GM12878 (cell line): ENCODE results near the gene CNDP1. TPM values are rescaled to one million over a fixed set of nuclear protein-coding genes. Genes with fewer than 3 reads are reported as not detected.
A peak's percentile ranks its signal among the peaks of the same experiment; 100 is the strongest.

ENCODE experiments used
- ATAC-seq: fragments of 200-7000 bp; cut with Tn5 transposase; 3 replicates; pipeline ENCODE4 v1.9.1; 2020; ENCODE audit warnings: mild to moderate bottlenecking, moderate library complexity
- BruUV-seq: library from RNA; stranded (reverse); fragments of 400-500 nt; replicated peaks from 2 replicates; lab custom pipeline; 2021; lab: Mats Ljungman, UMichigan
- CTCF ChIA-PET: fragments of 300-600 bp; sonication (Branson Sonifier 250); formaldehyde crosslinking; extraction: SDS; loops from one replicate; lab custom pipeline; 2021; ENCODE audit warnings: inconsistent platforms; lab: Yijun Ruan, JAX
- POLR2A ChIA-PET: fragments of 350-600 bp; formaldehyde crosslinking; extraction: SDS; loops from one replicate; lab custom pipeline; 2021; ENCODE audit warnings: inconsistent platforms; lab: Charles Lee
- RAD21 ChIA-PET: fragments of 300-600 bp; sonication (Branson Sonifier 250); formaldehyde crosslinking; loops from one replicate; lab custom pipeline; 2023; ENCODE audit warnings: antibody characterized with exemption; ENCODE audit not compliant: unreplicated experiment; lab: Charles Lee
- SMC1A ChIA-PET: fragments of 300-600 bp; sonication (Branson Sonifier 250); formaldehyde crosslinking; loops from one replicate; lab custom pipeline; 2023; ENCODE audit not compliant: unreplicated experiment, uncharacterized antibody; lab: Charles Lee
- DNase-seq: peaks from one replicate; pipeline ENCODE4 v3.0.0-alpha.2; 2011; ENCODE audit warnings: low read depth, low spot score
- FAIRE-seq: peaks from 3 replicates; lab custom pipeline; 2011; peaks lifted over from hg19 to GRCh38; lab: Jason Lieb, UNC
- H2AFZ ChIP-seq: 2 replicates; pipeline ENCODE4 v1.6.0; 2011; ENCODE audit warnings: low read depth, low read length, control low read depth; ENCODE audit not compliant: control insufficient read depth
- H3K27ac ChIP-seq: 2 replicates; pipeline ENCODE4 v1.5.1; 2011; ENCODE audit warnings: control low read depth; ENCODE audit not compliant: control insufficient read depth, insufficient read depth
- H3K27me3 ChIP-seq, 2 experiments: replicated peaks in 1 of 2; 2 replicates each; pipeline versions ENCODE4 v1.6.0 to v1.6.1; 2011; ENCODE audit warnings: low read length in 1 of 2; ENCODE audit not compliant: control insufficient read depth in 2 of 2, insufficient read depth in 2 of 2
- H3K36me3 ChIP-seq, 2 experiments: 2 replicates each; pipeline ENCODE4 v1.5.1; 2011; ENCODE audit warnings: low read length in 1 of 2; ENCODE audit not compliant: control insufficient read depth in 2 of 2, insufficient read depth in 2 of 2
- H3K4me1 ChIP-seq: 2 replicates; pipeline ENCODE4 v1.6.1; 2011; ENCODE audit warnings: mild to moderate bottlenecking, low read length, moderate library complexity, mixed read lengths; ENCODE audit not compliant: control insufficient read depth, insufficient read depth
- H3K4me2 ChIP-seq: 2 replicates; pipeline ENCODE4 v1.6.0; 2011; ENCODE audit warnings: control low read depth; ENCODE audit not compliant: control insufficient read depth, insufficient read depth
- H3K4me3 ChIP-seq: fragments of 200-600 bp; sonication (generic); 2 replicates; pipeline ENCODE4 v1.5.1; 2016
- H3K79me2 ChIP-seq: 2 replicates; pipeline ENCODE4 v1.6.0; 2011; ENCODE audit warnings: low read length; ENCODE audit not compliant: control insufficient read depth, insufficient read depth
- H3K9ac ChIP-seq: 2 replicates; pipeline ENCODE4 v1.8.0; 2011; ENCODE audit warnings: low read length, control low read depth, mixed read lengths; ENCODE audit not compliant: control insufficient read depth, insufficient read depth
- H3K9me3 ChIP-seq: replicated peaks from 3 replicates; pipeline ENCODE4 v1.5.1; 2011; ENCODE audit warnings: mild to moderate bottlenecking, low read length; ENCODE audit not compliant: control insufficient read depth, insufficient read depth
- H4K20me1 ChIP-seq: 2 replicates; pipeline ENCODE4 v1.6.0; 2011; ENCODE audit not compliant: control insufficient read depth, insufficient read depth
- IKZF2 ChIP-seq, 2 experiments: fragments of 450-650 bp; IDR thresholded peaks; 2 replicates each; pipeline ENCODE4 v1.6.1; 2017; ENCODE audit warnings: mild to moderate bottlenecking in 2 of 2, moderate library complexity in 2 of 2
- KDM1A ChIP-seq: fragments of 200-600 bp; sonication (generic); IDR thresholded peaks from 2 replicates; pipeline ENCODE4 v1.6.1; 2016; ENCODE audit warnings: borderline replicate concordance
- RAD21 ChIP-seq: IDR thresholded peaks from 2 replicates; pipeline ENCODE4 v1.6.1; 2011; ENCODE audit warnings: mild to moderate bottlenecking, low read depth, low read length, moderate library complexity; ENCODE audit not compliant: insufficient read depth
- WGBS: methylation state at CpG from one replicate; pipeline ENCODE4 v1.1.6; 2016; ENCODE audit warnings: low lambda C conversion rate; ENCODE audit not compliant: insufficient replicate concordance, insufficient coverage; ENCODE audit errors: missing lambda C conversion rate; 5-methylcytosine and 5-hydroxymethylcytosine counted together
- in situ Hi-C: fragments of 300-500 bp; cut with MboI; formaldehyde crosslinking; loops from 9 replicates; pipeline ENCODE4 v1.14.3; 2018; ENCODE audit warnings: mixed read lengths
- intact Hi-C: fragments of 100-400 bp; cut with micrococcal nuclease; formaldehyde crosslinking; loops from one replicate; pipeline ENCODE4 v1.14.2; 2022; ENCODE audit not compliant: unreplicated experiment
- polyA plus RNA-seq, 11 experiments: library from polyadenylated mRNA; depleted of rRNA in 4 of 11; unstranded in 6 of 11; stranded (reverse) in 5 of 11; fragments of >200 nt; fragmentation: Nextera tagmentation in 4 of 11; fragmentation: Illumina TruSeq in 1 of 11; extraction: Ambion mirVana in 4 of 11; extraction: Trizol in 1 of 11; gene quantifications; 1 replicate in 1 of 11; 2 replicates in 10 of 11; pipeline versions ENCODE4 v1.2.1 to v1.2.3, GENCODE V29; 2011 to 2016; ENCODE audit warnings: inconsistent platforms in 2 of 11, missing spikeins in 2 of 11, low read depth in 1 of 11
- total RNA-seq, 4 experiments: library from RNA; depleted of rRNA in 3 of 4; stranded (reverse); fragments of >200 nt in 3 of 4; fragmentation: Illumina TruSeq in 1 of 4; extraction: Trizol in 1 of 4; gene quantifications; 2 replicates each; pipeline versions ENCODE4 v1.2.1 to v1.2.3, GENCODE V29; 2013 to 2021
- TF ChIP-seq, protein P1 (sequence below): IDR thresholded peaks from 2 replicates; pipeline ENCODE4 v1.6.1; 2012; ENCODE audit warnings: improper control_type of control experiment, low read depth, low read length; ENCODE audit not compliant: insufficient replicate concordance

CNDP1 gene
- total and polyA plus RNA-seq, 10 of the 15 experiments (the other 5 are each of a cell fraction or from before 2014, with no cell fraction given), result 0.04 to 0.05 TPM; not detected in 8

DNA sequence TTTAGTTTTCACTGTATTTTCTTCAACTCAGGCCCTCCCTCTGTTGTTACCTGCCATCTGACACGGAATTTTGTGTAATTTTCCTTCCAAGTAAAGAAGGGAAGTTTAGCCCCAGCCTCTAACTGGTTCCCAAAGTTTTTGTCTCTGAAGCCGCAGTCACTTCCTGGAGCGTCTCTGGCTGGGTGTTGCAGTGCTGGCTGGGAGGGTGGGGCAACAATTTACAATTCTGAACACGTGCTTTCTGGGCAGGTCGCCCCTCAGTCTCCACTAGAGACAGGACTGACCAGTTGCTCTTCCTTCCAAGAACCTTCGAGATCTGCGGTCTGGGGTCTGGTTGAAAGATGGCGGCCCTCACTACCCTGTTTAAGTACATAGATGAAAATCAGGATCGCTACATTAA is 34.7 kb upstream of the CNDP1 start (continued):
- TF ChIP-seq, protein P1, sequence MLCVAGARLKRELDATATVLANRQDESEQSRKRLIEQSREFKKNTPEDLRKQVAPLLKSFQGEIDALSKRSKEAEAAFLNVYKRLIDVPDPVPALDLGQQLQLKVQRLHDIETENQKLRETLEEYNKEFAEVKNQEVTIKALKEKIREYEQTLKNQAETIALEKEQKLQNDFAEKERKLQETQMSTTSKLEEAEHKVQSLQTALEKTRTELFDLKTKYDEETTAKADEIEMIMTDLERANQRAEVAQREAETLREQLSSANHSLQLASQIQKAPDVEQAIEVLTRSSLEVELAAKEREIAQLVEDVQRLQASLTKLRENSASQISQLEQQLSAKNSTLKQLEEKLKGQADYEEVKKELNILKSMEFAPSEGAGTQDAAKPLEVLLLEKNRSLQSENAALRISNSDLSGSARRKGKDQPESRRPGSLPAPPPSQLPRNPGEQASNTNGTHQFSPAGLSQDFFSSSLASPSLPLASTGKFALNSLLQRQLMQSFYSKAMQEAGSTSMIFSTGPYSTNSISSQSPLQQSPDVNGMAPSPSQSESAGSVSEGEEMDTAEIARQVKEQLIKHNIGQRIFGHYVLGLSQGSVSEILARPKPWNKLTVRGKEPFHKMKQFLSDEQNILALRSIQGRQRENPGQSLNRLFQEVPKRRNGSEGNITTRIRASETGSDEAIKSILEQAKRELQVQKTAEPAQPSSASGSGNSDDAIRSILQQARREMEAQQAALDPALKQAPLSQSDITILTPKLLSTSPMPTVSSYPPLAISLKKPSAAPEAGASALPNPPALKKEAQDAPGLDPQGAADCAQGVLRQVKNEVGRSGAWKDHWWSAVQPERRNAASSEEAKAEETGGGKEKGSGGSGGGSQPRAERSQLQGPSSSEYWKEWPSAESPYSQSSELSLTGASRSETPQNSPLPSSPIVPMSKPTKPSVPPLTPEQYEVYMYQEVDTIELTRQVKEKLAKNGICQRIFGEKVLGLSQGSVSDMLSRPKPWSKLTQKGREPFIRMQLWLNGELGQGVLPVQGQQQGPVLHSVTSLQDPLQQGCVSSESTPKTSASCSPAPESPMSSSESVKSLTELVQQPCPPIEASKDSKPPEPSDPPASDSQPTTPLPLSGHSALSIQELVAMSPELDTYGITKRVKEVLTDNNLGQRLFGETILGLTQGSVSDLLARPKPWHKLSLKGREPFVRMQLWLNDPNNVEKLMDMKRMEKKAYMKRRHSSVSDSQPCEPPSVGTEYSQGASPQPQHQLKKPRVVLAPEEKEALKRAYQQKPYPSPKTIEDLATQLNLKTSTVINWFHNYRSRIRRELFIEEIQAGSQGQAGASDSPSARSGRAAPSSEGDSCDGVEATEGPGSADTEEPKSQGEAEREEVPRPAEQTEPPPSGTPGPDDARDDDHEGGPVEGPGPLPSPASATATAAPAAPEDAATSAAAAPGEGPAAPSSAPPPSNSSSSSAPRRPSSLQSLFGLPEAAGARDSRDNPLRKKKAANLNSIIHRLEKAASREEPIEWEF, result no peak

- Histone ChIP-seq H3K9ac (peak overlapping the region; percentile 60), H3K79me2 (peaks cover 60% of the 10 kb centered on the region), H3K27ac (peak overlapping the region; percentile 88), H3K4me1 (peaks cover 18% of the 10 kb centered on the region), H3K4me3 (peak overlapping the region; percentile 80), H3K4me2 (peak overlapping the region; percentile 98; the same call in 1 of the 2 replicates), H2AFZ (no peak overlapping the region), H3K9me3 (no peaks in the 10 kb centered on the region), H4K20me1 (no peaks in the 10 kb centered on the region), H3K36me3 (peaks cover 5 to 18% of the 10 kb centered on the region in 2 experiments; a peak in 3 of 4 replicates), H3K27me3 (no peaks in the 10 kb centered on the region)
- SMC1A ChIA-PET, result interaction anchor here (0.6 to 1.0 kb wide), 2 partner anchors 51 to 52 kb away, joined by 3 read pairs; no protein-coding TSS in a partner anchor
- in situ Hi-C loops (no loop called here), intact Hi-C loops (no loop called here)
- no TSS peak for BruUV-seq
- ATAC-seq (no peak), FAIRE-seq (no peak), DNase-seq (no peak)
- no peak for TF ChIP-seq RAD21
- no peak for TF ChIP-seq KDM1A
- TF ChIP-seq IKZF2 (IDR thresholded peaks at IDR 0.05), result no peak
- POLR2A ChIA-PET, result no interaction called here
- CTCF ChIA-PET, result interaction anchor here (1.0 to 1.5 kb wide), 3 partner anchors 8 to 98 kb away, joined by 3 to 4 read pairs (median 4); no protein-coding TSS in a partner anchor
- RAD21 ChIA-PET, result interaction anchor here (0.9 to 1.2 kb wide), 2 partner anchors 51 to 122 kb away, joined by 3 to 7 read pairs; no protein-coding TSS in a partner anchor
- 2% methylated on average over 6 of the region's 6 CpGs for WGBS
Measured at GRCh38 chr18:74500372-74500771, 33.9 kb upstream of the CNDP1 start.
